K562 (cell line): Measurements from ENCODE around the gene SIGMAR1. TPM values are rescaled to one million over a fixed set of nuclear protein-coding genes. Genes with fewer than 3 reads are reported as not detected.
A peak's percentile ranks its signal among the peaks of the same experiment; 100 is the strongest.

Source experiments
- ATAC-seq: fragments of 200-7000 bp; cut with Tn5 transposase; 3 replicates; pipeline ENCODE4 v1.9.1; 2020; ENCODE audit warnings: moderate library complexity
- BruUV-seq: library from RNA; stranded (reverse); fragments of 400-500 nt; replicated peaks from 2 replicates; lab custom pipeline; 2021; lab: Mats Ljungman, UMichigan
- CTCF ChIA-PET: fragments of 300-600 bp; formaldehyde crosslinking; extraction: SDS; loops from one replicate; lab custom pipeline; 2021; ENCODE audit warnings: low intra/inter-chr PET ratio; lab: Yijun Ruan, JAX
- POLR2A ChIA-PET: fragments of 300-600, 350-650 bp; sonication (Branson Sonifier 250); formaldehyde crosslinking; extraction: SDS; loops from one replicate; lab custom pipeline; 2021; ENCODE audit warnings: antibody characterized with exemption, inconsistent platforms; lab: Yijun Ruan, JAX
- DNase-seq, 4 experiments: peaks; one replicate each; pipeline versions ENCODE4 v3.0.0 to v3.0.0-alpha.2; 2011 to 2018; ENCODE audit warnings: low spot score in 3 of 4, mixed read lengths in 3 of 4; ENCODE audit errors: extremely low read depth in 1 of 4
- FAIRE-seq: peaks from 2 replicates; lab custom pipeline; 2011; peaks lifted over from hg19 to GRCh38; lab: Jason Lieb, UNC
- H2AFZ ChIP-seq: 2 replicates; pipeline ENCODE4 v1.6.0; 2011; ENCODE audit warnings: low read depth, low read length, control low read depth, inconsistent platforms
- H3K27ac ChIP-seq: fragments of 200-600 bp; 3 replicates; pipeline ENCODE4 v1.8.0; 2011; ENCODE audit warnings: low read depth, mild to moderate bottlenecking, control low read depth, inconsistent platforms, low read length, moderate library complexity, mixed read lengths; ENCODE audit errors: extremely low read depth
- H3K27me3 ChIP-seq, 2 experiments: fragments of 300-600 bp in 1 of 2; 2 replicates in 1 of 2; 3 replicates in 1 of 2; pipeline versions ENCODE4 v1.6.0 to v1.8.0; 2011; ENCODE audit warnings: inconsistent platforms in 2 of 2, low read length in 2 of 2, mild to moderate bottlenecking in 1 of 2, mixed read lengths in 1 of 2, moderate library complexity in 1 of 2; ENCODE audit not compliant: control insufficient read depth in 2 of 2, insufficient read depth in 2 of 2
- H3K36me3 ChIP-seq: fragments of 300-600 bp; 3 replicates; pipeline ENCODE4 v1.8.0; 2011; ENCODE audit warnings: mild to moderate bottlenecking, low read length, inconsistent platforms; ENCODE audit not compliant: control insufficient read depth, insufficient read depth
- H3K4me1 ChIP-seq, 2 experiments: fragments of 200-600 bp in 1 of 2; replicated peaks in 1 of 2; 2 replicates in 1 of 2; 3 replicates in 1 of 2; pipeline versions ENCODE4 v1.5.1 to v1.8.0; 2011; ENCODE audit warnings: inconsistent platforms in 2 of 2, low read length in 2 of 2, mild to moderate bottlenecking in 1 of 2, mixed read lengths in 1 of 2, moderate library complexity in 1 of 2; ENCODE audit not compliant: control insufficient read depth in 2 of 2, insufficient read depth in 2 of 2
- H3K4me2 ChIP-seq: 2 replicates; pipeline ENCODE4 v1.6.1; 2011; ENCODE audit warnings: low read length, control low read depth, inconsistent platforms, mixed read lengths; ENCODE audit not compliant: insufficient read depth
- H3K4me3 ChIP-seq: fragments of 200-600 bp; sonication (generic), shearing (Covaris generic); 2 replicates; pipeline ENCODE4 v1.5.1; 2016; ENCODE audit warnings: control low read depth, inconsistent platforms
- H3K79me2 ChIP-seq: fragments of 200-600 bp; 3 replicates; pipeline ENCODE4 v1.8.0; 2011; ENCODE audit warnings: low read length, inconsistent platforms; ENCODE audit not compliant: control insufficient read depth, insufficient read depth
- H3K9ac ChIP-seq, 2 experiments: 2 replicates each; pipeline versions ENCODE4 v1.6.0 to v1.6.1; 2011; ENCODE audit warnings: low read depth in 2 of 2, low read length in 2 of 2, control low read depth in 1 of 2, inconsistent platforms in 1 of 2, mild to moderate bottlenecking in 1 of 2, mixed read lengths in 1 of 2; ENCODE audit not compliant: insufficient read depth in 1 of 2
- H3K9me1 ChIP-seq: one replicate; pipeline ENCODE4 v1.6.0; 2011; ENCODE audit warnings: inconsistent platforms, mild to moderate bottlenecking, low read length, moderate library complexity; ENCODE audit not compliant: control insufficient read depth, insufficient read depth
- H3K9me3 ChIP-seq: replicated peaks from 2 replicates; pipeline ENCODE4 v1.5.1; 2011; ENCODE audit warnings: low read depth, low read length, inconsistent platforms; ENCODE audit not compliant: control insufficient read depth, insufficient read depth
- H4K20me1 ChIP-seq: replicated peaks from 2 replicates; pipeline ENCODE4 v1.6.1; 2011; ENCODE audit warnings: low read length, inconsistent platforms, mixed read lengths; ENCODE audit not compliant: control insufficient read depth, insufficient read depth
- CHD4 ChIP-seq: fragments of 200-600 bp; sonication (generic); IDR thresholded peaks from 3 replicates; pipeline ENCODE4 v1.6.1; 2012; ENCODE audit warnings: low read depth, mild to moderate bottlenecking, mixed read lengths, low read length, inconsistent platforms; ENCODE audit not compliant: insufficient read depth, insufficient replicate concordance, poor library complexity, severe bottlenecking
- NFIC ChIP-seq: fragments of 450-650 bp; IDR thresholded peaks from 2 replicates; pipeline ENCODE4 v1.6.1; 2017; ENCODE audit warnings: mild to moderate bottlenecking, inconsistent platforms
- ZNF133 ChIP-seq: fragments of 250-450 bp; sonication (Bioruptor Pico); IDR thresholded peaks from 2 replicates; pipeline ENCODE4 v1.4.0; 2020; ENCODE audit warnings: mild to moderate bottlenecking
- ZNF354B ChIP-seq: fragments of 250-450 bp; sonication (Bioruptor Pico); IDR thresholded peaks from 2 replicates; pipeline ENCODE4 v1.4.0; 2020
- ZNF408 ChIP-seq: fragments of 250-450 bp; sonication (Bioruptor Pico); IDR thresholded peaks from 2 replicates; pipeline ENCODE4 v1.4.0; 2020; ENCODE audit warnings: low read depth, mild to moderate bottlenecking, moderate library complexity
- WGBS: fragments of 100-300 bp; shearing (Covaris generic); methylation state at CpG from one replicate; pipeline ENCODE4 v1.1.6; 2016; ENCODE audit warnings: low coverage, mixed read lengths; ENCODE audit not compliant: insufficient coverage; ENCODE audit errors: missing lambda C conversion rate; 5-methylcytosine and 5-hydroxymethylcytosine counted together
- in situ Hi-C: fragments of 300-500 bp; cut with MboI; formaldehyde crosslinking; loops from 4 replicates; pipeline ENCODE4 v1.15.0; 2018; ENCODE audit warnings: inconsistent platforms, mixed read lengths
- intact Hi-C: fragments of 100-400 bp; cut with micrococcal nuclease; formaldehyde crosslinking; loops from 2 replicates; pipeline ENCODE4 v1.14.2; 2022
- polyA plus RNA-seq, 8 experiments: library from polyadenylated mRNA; depleted of rRNA in 4 of 8; stranded (reverse) in 5 of 8; unstranded in 3 of 8; fragments of >200 nt; fragmentation: Nextera tagmentation in 2 of 8; fragmentation: Illumina TruSeq in 1 of 8; extraction: Ambion mirVana in 2 of 8; extraction: Trizol in 1 of 8; gene quantifications; 2 replicates each; pipeline versions ENCODE4 v1.2.1 to v1.2.3, GENCODE V29; 2011 to 2014; ENCODE audit warnings: inconsistent platforms in 1 of 8, missing spikeins in 1 of 8
- total RNA-seq, 7 experiments: library from RNA; depleted of rRNA in 6 of 7; stranded (reverse); fragments of >200 nt in 6 of 7; fragmentation: Illumina TruSeq in 2 of 7; extraction: Trizol in 2 of 7; gene quantifications; 2 replicates each; pipeline versions ENCODE4 v1.2.1 to v1.2.3, GENCODE V29; 2011 to 2021; ENCODE audit warnings: low replicate concordance in 1 of 7
- TF ChIP-seq, protein P1 (sequence below): fragments of 450-650 bp; conservative IDR thresholded peaks from 2 replicates; pipeline ENCODE4 v1.6.1; 2016; ENCODE audit warnings: missing genetic modification characterization, low read depth, mild to moderate bottlenecking, control low read depth, missing compliant biosample characterization
- TF ChIP-seq, protein P2 (sequence below): IDR thresholded peaks from 3 replicates; pipeline ENCODE4 v1.6.1; 2011; ENCODE audit warnings: borderline replicate concordance, mild to moderate bottlenecking; ENCODE audit not compliant: insufficient read length, insufficient read depth

SIGMAR1 gene
- total and polyA plus RNA-seq, 9 of the 15 experiments (the other 6 are each of a cell fraction or from before 2014, with no cell fraction given), result 6.9 to 80.0 (median 35.2) TPM

DNA sequence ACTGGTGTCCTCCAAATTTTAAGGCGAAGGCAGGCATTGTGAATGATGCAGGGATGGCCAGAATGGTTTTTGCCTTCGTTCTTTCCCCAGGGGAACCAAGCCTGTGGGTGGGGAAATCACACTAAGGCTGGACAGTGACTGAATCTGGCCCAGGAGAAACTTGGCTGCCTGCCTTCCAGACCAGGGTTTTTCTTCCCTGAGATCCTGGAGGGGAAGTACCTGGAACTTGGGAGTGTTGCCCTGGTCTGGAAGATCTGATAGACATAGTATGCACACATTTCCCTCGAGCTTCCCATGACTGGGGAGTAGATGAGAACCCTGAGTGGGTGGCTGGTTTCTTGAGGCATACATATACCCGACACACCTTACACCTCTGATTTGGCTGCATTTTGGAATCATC is 13.7 kb upstream of the SIGMAR1 start (continued):
- no peak for TF ChIP-seq ZNF133
- TF ChIP-seq CHD4, result no peak
- TF ChIP-seq, protein P1, sequence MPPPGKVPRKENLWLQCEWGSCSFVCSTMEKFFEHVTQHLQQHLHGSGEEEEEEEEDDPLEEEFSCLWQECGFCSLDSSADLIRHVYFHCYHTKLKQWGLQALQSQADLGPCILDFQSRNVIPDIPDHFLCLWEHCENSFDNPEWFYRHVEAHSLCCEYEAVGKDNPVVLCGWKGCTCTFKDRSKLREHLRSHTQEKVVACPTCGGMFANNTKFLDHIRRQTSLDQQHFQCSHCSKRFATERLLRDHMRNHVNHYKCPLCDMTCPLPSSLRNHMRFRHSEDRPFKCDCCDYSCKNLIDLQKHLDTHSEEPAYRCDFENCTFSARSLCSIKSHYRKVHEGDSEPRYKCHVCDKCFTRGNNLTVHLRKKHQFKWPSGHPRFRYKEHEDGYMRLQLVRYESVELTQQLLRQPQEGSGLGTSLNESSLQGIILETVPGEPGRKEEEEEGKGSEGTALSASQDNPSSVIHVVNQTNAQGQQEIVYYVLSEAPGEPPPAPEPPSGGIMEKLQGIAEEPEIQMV (tag), result no peak

DNA sequence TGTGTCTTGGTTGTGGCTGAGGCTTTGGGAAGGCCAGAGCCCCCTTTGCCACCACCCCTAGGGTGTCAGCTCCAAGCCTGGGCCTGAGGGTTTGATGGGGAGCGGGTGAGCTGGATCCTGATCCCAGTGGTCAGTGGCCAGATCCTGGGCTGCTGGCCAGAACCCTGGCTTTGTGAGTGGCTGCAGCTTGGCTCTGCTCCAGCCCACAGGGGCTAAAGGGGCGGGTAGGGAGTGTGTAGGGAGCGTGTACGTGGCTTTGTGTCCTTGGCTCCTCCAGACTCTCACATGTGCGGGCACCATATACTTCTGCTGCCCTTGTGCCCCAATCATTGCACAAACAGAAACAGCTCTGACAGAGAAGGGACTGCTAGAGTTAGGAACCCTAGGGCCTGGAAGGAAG is 13.2 kb upstream of the SIGMAR1 start:
- Histone ChIP-seq H3K36me3 (peaks cover 27% of the 10 kb centered on the region; the same call in 2 of the 3 replicates), H4K20me1 (no peaks in the 10 kb centered on the region), H3K9ac (peak overlapping the region; percentile 33 to 68; a peak in 3 of 4 replicates), H3K9me1 (peaks cover 7% of the 10 kb centered on the region), H3K79me2 (peaks cover 21% of the 10 kb centered on the region), H3K27me3 (no peaks in the 10 kb centered on the region), H3K4me3 (no peak overlapping the region), H3K9me3 (no peaks in the 10 kb centered on the region), H3K27ac (no peak overlapping the region; the same call in 2 of the 3 replicates), H2AFZ (no peak overlapping the region), H3K4me1 (peaks cover 44 to 62% of the 10 kb centered on the region in 2 experiments), H3K4me2 (no peak overlapping the region)
- intact Hi-C loops (no loop called here), in situ Hi-C loops (no loop called here)
- WGBS, result 62% methylated on average over 2 of the region's 5 CpGs
- FAIRE-seq, result no peak
- ATAC-seq, result no peak
- no TSS peak for BruUV-seq
- POLR2A ChIA-PET, result interaction anchor here (0.6 to 2.6 kb wide), 6 partner anchors 8 to 394 kb away, joined by 3 to 13 read pairs (median 4); partner anchors contain the start of gene DCTN3
- TF ChIP-seq ZNF354B (CRISPR knock-in tag) (no peak), ZNF408 (CRISPR knock-in tag) (no peak), NFIC (peak; percentile 56)
- TF ChIP-seq, protein P2, sequence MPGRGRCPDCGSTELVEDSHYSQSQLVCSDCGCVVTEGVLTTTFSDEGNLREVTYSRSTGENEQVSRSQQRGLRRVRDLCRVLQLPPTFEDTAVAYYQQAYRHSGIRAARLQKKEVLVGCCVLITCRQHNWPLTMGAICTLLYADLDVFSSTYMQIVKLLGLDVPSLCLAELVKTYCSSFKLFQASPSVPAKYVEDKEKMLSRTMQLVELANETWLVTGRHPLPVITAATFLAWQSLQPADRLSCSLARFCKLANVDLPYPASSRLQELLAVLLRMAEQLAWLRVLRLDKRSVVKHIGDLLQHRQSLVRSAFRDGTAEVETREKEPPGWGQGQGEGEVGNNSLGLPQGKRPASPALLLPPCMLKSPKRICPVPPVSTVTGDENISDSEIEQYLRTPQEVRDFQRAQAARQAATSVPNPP, result no peak
- DNase-seq, result no peak
- CTCF ChIA-PET, result no interaction called here
